Ishikawa (cell line): Measurements from ENCODE around the gene ASPN.

Experiments
- CEBPB ChIP-seq: IDR thresholded peaks from 2 replicates; pipeline ENCODE4 v1.6.1; 2012
- CREB1 ChIP-seq: IDR thresholded peaks from 2 replicates; pipeline ENCODE4 v1.6.1; 2012; ENCODE audit warnings: low read depth
- EGR1 ChIP-seq: IDR thresholded peaks from 2 replicates; pipeline ENCODE4 v1.6.1; 2012
- EP300 ChIP-seq: IDR thresholded peaks from 2 replicates; pipeline ENCODE4 v1.6.1; 2012; ENCODE audit warnings: borderline replicate concordance
- FOXM1 ChIP-seq: IDR thresholded peaks from 2 replicates; pipeline ENCODE4 v1.6.1; 2012; ENCODE audit warnings: low read depth, borderline replicate concordance
- MAX ChIP-seq: IDR thresholded peaks from 2 replicates; pipeline ENCODE4 v1.6.1; 2012
- NFIC ChIP-seq: IDR thresholded peaks from 2 replicates; pipeline ENCODE4 v1.6.1; 2012
- RAD21 ChIP-seq: IDR thresholded peaks from 2 replicates; pipeline ENCODE4 v1.6.1; 2012; ENCODE audit warnings: low read depth
- TAF1 ChIP-seq: IDR thresholded peaks from 2 replicates; pipeline ENCODE4 v1.6.1; 2012; ENCODE audit warnings: low read depth, mild to moderate bottlenecking
- TCF12 ChIP-seq: IDR thresholded peaks from 2 replicates; pipeline ENCODE4 v1.6.1; 2012; ENCODE audit warnings: low read depth
- TEAD4 ChIP-seq: IDR thresholded peaks from 2 replicates; pipeline ENCODE4 v1.6.1; 2012
- YY1 ChIP-seq: IDR thresholded peaks from 2 replicates; pipeline ENCODE4 v1.6.1; 2012; ENCODE audit warnings: low read depth
- ZBTB7A ChIP-seq: IDR thresholded peaks from 2 replicates; pipeline ENCODE4 v1.6.1; 2012; ENCODE audit warnings: low read depth
- TF ChIP-seq, protein P1 (sequence below): IDR thresholded peaks from 2 replicates; pipeline ENCODE4 v1.6.1; 2012
- TF ChIP-seq, protein P2 (sequence below): IDR thresholded peaks from 2 replicates; pipeline ENCODE4 v1.6.1; 2012; ENCODE audit warnings: low read depth, mild to moderate bottlenecking

The ASPN gene

DNA sequence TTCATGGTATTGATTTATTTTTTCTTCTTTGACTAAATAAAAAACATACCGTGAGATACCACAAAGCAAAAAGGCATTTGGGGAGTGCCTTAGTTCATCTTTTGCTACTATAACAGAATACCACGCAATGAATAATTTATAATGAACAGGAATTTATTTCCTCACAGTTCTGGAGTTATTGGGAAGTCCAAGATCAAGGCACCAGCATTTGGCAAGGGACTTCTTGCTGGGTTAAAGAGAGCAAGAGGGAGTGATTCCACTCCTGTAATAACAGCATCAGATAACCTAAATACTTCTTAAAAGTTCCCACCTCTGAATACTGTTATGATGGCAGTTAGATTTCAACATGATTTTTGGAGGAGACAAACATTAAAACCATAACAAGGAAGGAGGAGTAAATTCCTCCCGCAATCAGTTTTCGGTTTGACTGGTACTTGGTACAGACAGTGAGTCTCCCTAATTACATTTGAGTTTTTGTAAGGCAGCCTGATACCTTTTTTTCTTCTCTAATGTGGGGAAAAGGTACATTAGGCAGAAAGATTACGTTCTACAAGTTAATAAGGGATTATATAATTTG is 49.2 kb downstream of the ASPN start:
- TF ChIP-seq EP300 (no peak), ZBTB7A (no peak), YY1 (no peak), TCF12 (no peak), NFIC (no peak), MAX (no peak), CREB1 (no peak), TEAD4 (no peak), FOXM1 (no peak), TAF1 (no peak), EGR1 (no peak)
- TF ChIP-seq, protein P1, sequence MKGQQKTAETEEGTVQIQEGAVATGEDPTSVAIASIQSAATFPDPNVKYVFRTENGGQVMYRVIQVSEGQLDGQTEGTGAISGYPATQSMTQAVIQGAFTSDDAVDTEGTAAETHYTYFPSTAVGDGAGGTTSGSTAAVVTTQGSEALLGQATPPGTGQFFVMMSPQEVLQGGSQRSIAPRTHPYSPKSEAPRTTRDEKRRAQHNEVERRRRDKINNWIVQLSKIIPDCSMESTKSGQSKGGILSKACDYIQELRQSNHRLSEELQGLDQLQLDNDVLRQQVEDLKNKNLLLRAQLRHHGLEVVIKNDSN = no peak

DNA sequence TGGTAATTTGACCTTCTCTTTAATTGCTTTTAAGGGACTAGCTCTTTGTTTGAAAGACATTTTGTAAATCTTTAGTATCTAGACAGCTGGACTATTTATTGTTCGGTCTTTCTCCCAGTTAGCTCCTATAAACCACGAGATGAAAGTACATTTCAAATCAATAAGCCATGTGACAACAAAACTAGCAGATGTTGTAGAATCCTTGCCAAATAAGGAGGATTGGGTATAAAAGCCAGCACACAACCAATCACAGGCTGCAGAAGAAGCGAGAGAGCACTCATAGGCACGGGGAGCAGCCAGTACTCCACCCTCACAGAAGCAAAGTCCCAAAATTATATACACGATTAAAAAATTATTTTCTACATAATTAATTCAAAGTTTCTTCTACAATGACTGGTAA is 50.0 kb downstream of the ASPN start:
- TF ChIP-seq YY1 (no peak), EGR1 (no peak), RAD21 (no peak), MAX (no peak), ZBTB7A (no peak), NFIC (no peak), FOXM1 (no peak), EP300 (no peak), CREB1 (no peak), TEAD4 (no peak), TCF12 (no peak), CEBPB (no peak), TAF1 (no peak)
- TF ChIP-seq, protein P1 = no peak
- TF ChIP-seq, protein P2, sequence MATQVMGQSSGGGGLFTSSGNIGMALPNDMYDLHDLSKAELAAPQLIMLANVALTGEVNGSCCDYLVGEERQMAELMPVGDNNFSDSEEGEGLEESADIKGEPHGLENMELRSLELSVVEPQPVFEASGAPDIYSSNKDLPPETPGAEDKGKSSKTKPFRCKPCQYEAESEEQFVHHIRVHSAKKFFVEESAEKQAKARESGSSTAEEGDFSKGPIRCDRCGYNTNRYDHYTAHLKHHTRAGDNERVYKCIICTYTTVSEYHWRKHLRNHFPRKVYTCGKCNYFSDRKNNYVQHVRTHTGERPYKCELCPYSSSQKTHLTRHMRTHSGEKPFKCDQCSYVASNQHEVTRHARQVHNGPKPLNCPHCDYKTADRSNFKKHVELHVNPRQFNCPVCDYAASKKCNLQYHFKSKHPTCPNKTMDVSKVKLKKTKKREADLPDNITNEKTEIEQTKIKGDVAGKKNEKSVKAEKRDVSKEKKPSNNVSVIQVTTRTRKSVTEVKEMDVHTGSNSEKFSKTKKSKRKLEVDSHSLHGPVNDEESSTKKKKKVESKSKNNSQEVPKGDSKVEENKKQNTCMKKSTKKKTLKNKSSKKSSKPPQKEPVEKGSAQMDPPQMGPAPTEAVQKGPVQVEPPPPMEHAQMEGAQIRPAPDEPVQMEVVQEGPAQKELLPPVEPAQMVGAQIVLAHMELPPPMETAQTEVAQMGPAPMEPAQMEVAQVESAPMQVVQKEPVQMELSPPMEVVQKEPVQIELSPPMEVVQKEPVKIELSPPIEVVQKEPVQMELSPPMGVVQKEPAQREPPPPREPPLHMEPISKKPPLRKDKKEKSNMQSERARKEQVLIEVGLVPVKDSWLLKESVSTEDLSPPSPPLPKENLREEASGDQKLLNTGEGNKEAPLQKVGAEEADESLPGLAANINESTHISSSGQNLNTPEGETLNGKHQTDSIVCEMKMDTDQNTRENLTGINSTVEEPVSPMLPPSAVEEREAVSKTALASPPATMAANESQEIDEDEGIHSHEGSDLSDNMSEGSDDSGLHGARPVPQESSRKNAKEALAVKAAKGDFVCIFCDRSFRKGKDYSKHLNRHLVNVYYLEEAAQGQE = no peak

DNA sequence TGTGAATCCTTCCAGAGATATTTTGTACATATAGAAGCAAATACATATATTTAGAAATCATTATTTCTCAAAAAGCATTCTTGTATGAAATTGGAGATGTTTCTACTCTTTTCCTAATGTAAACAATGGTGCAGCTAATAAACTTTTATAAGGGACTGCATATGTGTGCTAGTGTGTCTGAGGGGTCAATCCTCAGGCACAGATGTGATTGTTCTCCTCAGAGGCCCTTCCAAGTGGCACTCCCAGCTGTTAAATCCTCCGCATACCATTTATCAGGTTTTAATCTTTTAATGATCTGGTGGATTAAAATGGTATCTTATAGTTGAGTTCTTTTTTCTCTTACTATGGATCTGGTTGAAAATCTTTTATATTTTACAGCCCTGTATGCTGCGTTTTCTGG is 52.5 kb downstream of the ASPN start:
- TF ChIP-seq, protein P1 = no peak
- TF ChIP-seq TCF12 (no peak), RAD21 (no peak), EP300 (no peak), TEAD4 (no peak), CREB1 (no peak), NFIC (no peak), TAF1 (no peak), ZBTB7A (no peak), CEBPB (no peak), MAX (no peak)
- TF ChIP-seq, protein P2 = no peak

GRCh38 chr9:92426501-92427145 is 55.7 kb downstream of the ASPN start:
- TF ChIP-seq TEAD4 = no peak
- no peak for TF ChIP-seq MAX
- TF ChIP-seq, protein P1 = no peak
- no peak for TF ChIP-seq CREB1
- TF ChIP-seq TAF1 = no peak
- no peak for TF ChIP-seq FOXM1
- TF ChIP-seq CEBPB = no peak
- TF ChIP-seq NFIC = no peak
- no peak for TF ChIP-seq TCF12
- no peak for TF ChIP-seq YY1
- TF ChIP-seq, protein P2 = no peak
- no peak for TF ChIP-seq ZBTB7A
- TF ChIP-seq EP300 = no peak
- no peak for TF ChIP-seq RAD21
- TF ChIP-seq EGR1 = no peak
